T-helper 1 cell treated with Interleukin-12 subunit alpha and Interleukin-12 subunit beta and Interleukin-4 antibody, amounts not matched to agents 30 μg/mL and 1 μg/mL, for 36 hours (primary cell): ENCODE measurements around the gene RSU1.

Experiments
- H3K27ac Mint-ChIP-seq: one replicate; pipeline ENCODE4 v1.8.0; 2021; ENCODE audit warnings: mild to moderate bottlenecking, mixed read lengths
- H3K27me3 Mint-ChIP-seq: one replicate; pipeline ENCODE4 v1.8.0; 2021; ENCODE audit warnings: low read depth, mixed read lengths
- H3K36me3 Mint-ChIP-seq: one replicate; pipeline ENCODE4 v1.8.0; 2021; ENCODE audit warnings: low read depth, mixed read lengths
- H3K4me1 Mint-ChIP-seq: one replicate; pipeline ENCODE4 v1.8.0; 2021; ENCODE audit warnings: low read depth, mixed read lengths
- H3K4me3 Mint-ChIP-seq: one replicate; pipeline ENCODE4 v1.8.0; 2021; ENCODE audit warnings: mild to moderate bottlenecking, moderate library complexity, mixed read lengths
- H3K9me3 Mint-ChIP-seq: one replicate; pipeline ENCODE4 v1.8.0; 2021; ENCODE audit warnings: mixed read lengths

The RSU1 gene

GRCh38 chr10:16675334-16675733, 141.9 kb downstream of the RSU1 start:
- Mint-ChIP-seq H3K4me1 (no peaks in the 10 kb centered on the region), H3K27ac (no peak overlapping the region), H3K4me3 (no peak overlapping the region), H3K9me3 (peaks cover 8% of the 10 kb centered on the region), H3K27me3 (no peaks in the 10 kb centered on the region), H3K36me3 (peaks cover 9% of the 10 kb centered on the region)

GRCh38 chr10:16674147-16674703, 143.0 kb downstream of the RSU1 start:
- Mint-ChIP-seq H3K27me3 (no peaks in the 10 kb centered on the region), H3K9me3 (peaks cover 8% of the 10 kb centered on the region), H3K27ac (no peak overlapping the region), H3K4me1 (no peaks in the 10 kb centered on the region), H3K4me3 (no peak overlapping the region), H3K36me3 (peaks cover 15% of the 10 kb centered on the region)

- peaks cover 15% of the 10 kb centered on the region for H3K36me3 Mint-ChIP-seq
- H3K4me1 Mint-ChIP-seq: no peaks in the 10 kb centered on the region
- peaks cover 8% of the 10 kb centered on the region for H3K9me3 Mint-ChIP-seq
- no peak overlapping the region for H3K4me3 Mint-ChIP-seq
- H3K27me3 Mint-ChIP-seq: no peaks in the 10 kb centered on the region
- H3K27ac Mint-ChIP-seq: no peak overlapping the region
Measured at GRCh38 chr10:16673443-16673842, 143.8 kb downstream of the RSU1 start.

- H3K9me3 Mint-ChIP-seq: no peaks in the 10 kb centered on the region
- H3K27me3 Mint-ChIP-seq: no peaks in the 10 kb centered on the region
- no peaks in the 10 kb centered on the region for H3K4me1 Mint-ChIP-seq
- H3K36me3 Mint-ChIP-seq: no peaks in the 10 kb centered on the region
- no peak overlapping the region for H3K4me3 Mint-ChIP-seq
- H3K27ac Mint-ChIP-seq: no peak overlapping the region
Measured at GRCh38 chr10:16663444-16663843, 153.8 kb downstream of the RSU1 start.

GRCh38 chr10:16662923-16663322, 154.3 kb downstream of the RSU1 start:
- Mint-ChIP-seq H3K27me3 (no peaks in the 10 kb centered on the region), H3K36me3 (no peaks in the 10 kb centered on the region), H3K27ac (no peak overlapping the region), H3K9me3 (no peaks in the 10 kb centered on the region), H3K4me3 (no peak overlapping the region), H3K4me1 (no peaks in the 10 kb centered on the region)

GRCh38 chr10:16656895-16657294, 160.3 kb downstream of the RSU1 start:
- H3K4me3 Mint-ChIP-seq: no peak overlapping the region
- H3K27ac Mint-ChIP-seq: no peak overlapping the region

GRCh38 chr10:16653224-16653623, 164.0 kb downstream of the RSU1 start:
- H3K27ac Mint-ChIP-seq: no peak overlapping the region
- no peak overlapping the region for H3K4me3 Mint-ChIP-seq
- H3K9me3 Mint-ChIP-seq: no peaks in the 10 kb centered on the region
- peaks cover 1% of the 10 kb centered on the region for H3K4me1 Mint-ChIP-seq
- H3K36me3 Mint-ChIP-seq: no peaks in the 10 kb centered on the region
- H3K27me3 Mint-ChIP-seq: no peaks in the 10 kb centered on the region

More at GRCh38 chr10:16656895-16657294, 160.3 kb downstream of the RSU1 start:
- H3K4me1 Mint-ChIP-seq: peaks cover 1% of the 10 kb centered on the region
- H3K27me3 Mint-ChIP-seq: no peaks in the 10 kb centered on the region
- H3K9me3 Mint-ChIP-seq: no peaks in the 10 kb centered on the region
- H3K36me3 Mint-ChIP-seq: no peaks in the 10 kb centered on the region

- Mint-ChIP-seq H3K27ac (no peak overlapping the region), H3K4me3 (no peak overlapping the region), H3K9me3 (no peaks in the 10 kb centered on the region), H3K27me3 (no peaks in the 10 kb centered on the region), H3K36me3 (no peaks in the 10 kb centered on the region), H3K4me1 (peaks cover 1% of the 10 kb centered on the region)
Measured at GRCh38 chr10:16652154-16652553, 165.1 kb downstream of the RSU1 start.

- Mint-ChIP-seq H3K9me3 (no peaks in the 10 kb centered on the region), H3K36me3 (no peaks in the 10 kb centered on the region), H3K27ac (no peak overlapping the region), H3K4me1 (peaks cover 5% of the 10 kb centered on the region), H3K4me3 (no peak overlapping the region), H3K27me3 (no peaks in the 10 kb centered on the region)
Measured at GRCh38 chr10:16649757-16650156, 167.5 kb downstream of the RSU1 start.

- H3K27ac Mint-ChIP-seq: no peak overlapping the region
- H3K36me3 Mint-ChIP-seq: no peaks in the 10 kb centered on the region
- peaks cover 7% of the 10 kb centered on the region for H3K4me1 Mint-ChIP-seq
- no peak overlapping the region for H3K4me3 Mint-ChIP-seq
- no peaks in the 10 kb centered on the region for H3K9me3 Mint-ChIP-seq
- no peaks in the 10 kb centered on the region for H3K27me3 Mint-ChIP-seq
Measured at GRCh38 chr10:16648366-16648765, 168.9 kb downstream of the RSU1 start.

GRCh38 chr10:16646181-16647059, 170.8 kb downstream of the RSU1 start:
- H3K4me3 Mint-ChIP-seq: no peak overlapping the region

GRCh38 chr10:16644146-16644545, 173.1 kb downstream of the RSU1 start:
- H3K4me3 Mint-ChIP-seq: no peak overlapping the region
- peaks cover 7% of the 10 kb centered on the region for H3K4me1 Mint-ChIP-seq
- no peaks in the 10 kb centered on the region for H3K27me3 Mint-ChIP-seq
- H3K27ac Mint-ChIP-seq: no peak overlapping the region
- no peaks in the 10 kb centered on the region for H3K36me3 Mint-ChIP-seq
- no peaks in the 10 kb centered on the region for H3K9me3 Mint-ChIP-seq

More at GRCh38 chr10:16646181-16647059, 170.8 kb downstream of the RSU1 start:
- Mint-ChIP-seq H3K27ac (no peak overlapping the region), H3K4me1 (peaks cover 7% of the 10 kb centered on the region), H3K36me3 (no peaks in the 10 kb centered on the region), H3K9me3 (no peaks in the 10 kb centered on the region), H3K27me3 (no peaks in the 10 kb centered on the region)

- H3K9me3 Mint-ChIP-seq: no peaks in the 10 kb centered on the region
- peaks cover 7% of the 10 kb centered on the region for H3K4me1 Mint-ChIP-seq
- H3K27me3 Mint-ChIP-seq: no peaks in the 10 kb centered on the region
- H3K36me3 Mint-ChIP-seq: no peaks in the 10 kb centered on the region
- H3K27ac Mint-ChIP-seq: no peak overlapping the region
- no peak overlapping the region for H3K4me3 Mint-ChIP-seq
Measured at GRCh38 chr10:16643502-16643901, 173.7 kb downstream of the RSU1 start.

- Mint-ChIP-seq H3K4me1 (peaks cover 3% of the 10 kb centered on the region), H3K36me3 (peaks cover 2% of the 10 kb centered on the region), H3K9me3 (no peaks in the 10 kb centered on the region), H3K4me3 (no peak overlapping the region), H3K27ac (no peak overlapping the region), H3K27me3 (no peaks in the 10 kb centered on the region)
Measured at GRCh38 chr10:16640153-16640552, 177.1 kb downstream of the RSU1 start.

- H3K27me3 Mint-ChIP-seq: no peaks in the 10 kb centered on the region
- H3K36me3 Mint-ChIP-seq: peaks cover 2% of the 10 kb centered on the region
- no peak overlapping the region for H3K4me3 Mint-ChIP-seq
- no peak overlapping the region for H3K27ac Mint-ChIP-seq
- peaks cover 3% of the 10 kb centered on the region for H3K4me1 Mint-ChIP-seq
- no peaks in the 10 kb centered on the region for H3K9me3 Mint-ChIP-seq
Measured at GRCh38 chr10:16639471-16639870, 177.8 kb downstream of the RSU1 start.
